Measurements from ENCODE around the gene TEX2. TPM values are rescaled to one million over a fixed set of nuclear protein-coding genes. Genes with fewer than 3 reads are reported as not detected.

TEX2 gene
- total and polyA plus RNA-seq, 2 of the 13 experiments (the other 11 are each of a cell fraction or from before 2014, with no cell fraction given): 21.4 to 37.7 TPM

DNA sequence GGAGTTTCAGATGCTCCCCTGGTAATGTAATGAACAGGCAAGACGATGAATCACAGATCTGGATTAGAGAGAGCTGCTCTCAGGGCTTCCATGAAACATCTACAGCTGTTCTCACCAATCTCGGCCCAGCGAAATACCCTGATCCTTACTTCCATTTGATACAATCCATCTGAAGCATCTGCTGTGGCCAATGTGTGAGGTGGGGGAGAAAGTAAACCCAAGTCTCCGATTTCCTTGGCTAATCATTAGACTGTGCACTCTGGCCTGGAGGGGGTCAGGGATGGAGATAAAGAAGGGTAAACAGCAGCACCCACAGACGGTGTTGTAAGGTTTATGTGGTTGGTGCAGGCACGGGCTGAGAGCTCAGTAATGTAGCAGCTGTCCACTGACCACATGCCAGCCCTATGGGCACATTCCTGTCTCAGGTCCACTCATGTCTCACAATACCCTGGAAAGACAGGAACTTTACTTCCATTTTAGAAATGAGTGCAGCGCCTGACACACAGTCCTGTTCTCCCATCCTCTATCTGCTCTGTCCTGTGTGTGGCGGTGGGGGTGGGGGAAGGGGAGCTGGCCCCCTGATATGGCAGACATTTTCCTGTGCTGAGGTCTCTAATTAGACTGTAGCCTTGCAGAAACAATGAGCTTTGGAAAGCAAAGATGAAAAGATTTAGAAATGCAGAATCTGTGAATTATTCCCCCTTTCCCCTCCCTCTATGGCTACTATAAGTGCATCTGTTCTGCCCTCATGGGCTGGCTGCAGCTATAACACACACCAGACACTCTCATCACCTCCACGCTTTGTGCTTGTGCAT, 84.8 kb downstream of the TEX2 start (continued):
- peak; percentile 48; the same call in 1 of the 2 replicates for TF ChIP-seq NFKB2 (CRISPR knock-in tag; IDR thresholded peaks at IDR 0.05; ENCODE audit: borderline replicate concordance)
- TF ChIP-seq, protein P1, sequence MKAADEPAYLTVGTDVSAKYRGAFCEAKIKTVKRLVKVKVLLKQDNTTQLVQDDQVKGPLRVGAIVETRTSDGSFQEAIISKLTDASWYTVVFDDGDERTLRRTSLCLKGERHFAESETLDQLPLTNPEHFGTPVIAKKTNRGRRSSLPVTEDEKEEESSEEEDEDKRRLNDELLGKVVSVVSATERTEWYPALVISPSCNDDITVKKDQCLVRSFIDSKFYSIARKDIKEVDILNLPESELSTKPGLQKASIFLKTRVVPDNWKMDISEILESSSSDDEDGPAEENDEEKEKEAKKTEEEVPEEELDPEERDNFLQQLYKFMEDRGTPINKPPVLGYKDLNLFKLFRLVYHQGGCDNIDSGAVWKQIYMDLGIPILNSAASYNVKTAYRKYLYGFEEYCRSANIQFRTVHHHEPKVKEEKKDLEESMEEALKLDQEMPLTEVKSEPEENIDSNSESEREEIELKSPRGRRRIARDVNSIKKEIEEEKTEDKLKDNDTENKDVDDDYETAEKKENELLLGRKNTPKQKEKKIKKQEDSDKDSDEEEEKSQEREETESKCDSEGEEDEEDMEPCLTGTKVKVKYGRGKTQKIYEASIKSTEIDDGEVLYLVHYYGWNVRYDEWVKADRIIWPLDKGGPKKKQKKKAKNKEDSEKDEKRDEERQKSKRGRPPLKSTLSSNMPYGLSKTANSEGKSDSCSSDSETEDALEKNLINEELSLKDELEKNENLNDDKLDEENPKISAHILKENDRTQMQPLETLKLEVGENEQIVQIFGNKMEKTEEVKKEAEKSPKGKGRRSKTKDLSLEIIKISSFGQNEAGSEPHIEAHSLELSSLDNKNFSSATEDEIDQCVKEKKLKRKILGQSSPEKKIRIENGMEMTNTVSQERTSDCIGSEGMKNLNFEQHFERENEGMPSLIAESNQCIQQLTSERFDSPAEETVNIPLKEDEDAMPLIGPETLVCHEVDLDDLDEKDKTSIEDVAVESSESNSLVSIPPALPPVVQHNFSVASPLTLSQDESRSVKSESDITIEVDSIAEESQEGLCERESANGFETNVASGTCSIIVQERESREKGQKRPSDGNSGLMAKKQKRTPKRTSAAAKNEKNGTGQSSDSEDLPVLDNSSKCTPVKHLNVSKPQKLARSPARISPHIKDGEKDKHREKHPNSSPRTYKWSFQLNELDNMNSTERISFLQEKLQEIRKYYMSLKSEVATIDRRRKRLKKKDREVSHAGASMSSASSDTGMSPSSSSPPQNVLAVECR (CRISPR knock-in tag; IDR thresholded peaks at IDR 0.05; ENCODE audit: borderline replicate concordance): peak; percentile 62; the same call in 1 of the 2 replicates
- TF ChIP-seq SETDB1 (CRISPR knock-in tag; IDR thresholded peaks at IDR 0.05; ENCODE audit: borderline replicate concordance): no peak
- TF ChIP-seq THAP11 (CRISPR knock-in tag; IDR thresholded peaks at IDR 0.05): peak; percentile 72; the same call in 1 of the 2 replicates
- TF ChIP-seq ZNF20 (CRISPR knock-in tag; IDR thresholded peaks at IDR 0.05): no peak
- peak; percentile 78 for TF ChIP-seq BHLHE40 (IDR thresholded peaks at IDR 0.05; ENCODE audit: low read length)
- TF ChIP-seq BORCS8-MEF2B (CRISPR knock-in tag; IDR thresholded peaks at IDR 0.05): no peak
- no peak for TF ChIP-seq SPEN (CRISPR knock-in tag; IDR thresholded peaks at IDR 0.05; ENCODE audit: low read depth)
- TF ChIP-seq, protein P2, sequence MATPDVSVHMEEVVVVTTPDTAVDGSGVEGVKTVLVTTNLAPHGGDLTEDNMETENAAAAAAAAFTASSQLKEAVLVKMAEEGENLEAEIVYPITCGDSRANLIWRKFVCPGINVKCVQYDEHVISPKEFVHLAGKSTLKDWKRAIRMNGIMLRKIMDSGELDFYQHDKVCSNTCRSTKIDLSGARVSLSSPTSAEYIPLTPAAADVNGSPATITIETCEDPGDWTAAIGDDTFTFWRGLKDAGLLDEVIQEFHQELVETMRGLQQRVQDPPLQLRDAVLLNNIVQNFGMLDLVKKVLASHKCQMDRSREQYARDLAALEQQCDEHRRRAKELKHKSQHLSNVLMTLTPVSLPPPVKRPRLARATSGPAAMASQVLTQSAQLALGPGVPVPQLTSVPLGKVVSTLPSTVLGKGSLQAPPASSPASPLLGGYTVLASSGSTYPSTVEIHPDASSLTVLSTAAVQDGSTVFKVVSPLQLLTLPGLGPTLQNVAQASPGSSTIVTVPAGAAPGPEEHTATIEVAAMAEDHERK (CRISPR knock-in tag; IDR thresholded peaks at IDR 0.05; ENCODE audit: low read depth): no peak
- TF ChIP-seq KLF12 (CRISPR knock-in tag; IDR thresholded peaks at IDR 0.05; ENCODE audit: borderline replicate concordance): no peak
- TF ChIP-seq KAT8 (CRISPR knock-in tag; IDR thresholded peaks at IDR 0.05): peak; percentile 77
- TF ChIP-seq, protein P3, sequence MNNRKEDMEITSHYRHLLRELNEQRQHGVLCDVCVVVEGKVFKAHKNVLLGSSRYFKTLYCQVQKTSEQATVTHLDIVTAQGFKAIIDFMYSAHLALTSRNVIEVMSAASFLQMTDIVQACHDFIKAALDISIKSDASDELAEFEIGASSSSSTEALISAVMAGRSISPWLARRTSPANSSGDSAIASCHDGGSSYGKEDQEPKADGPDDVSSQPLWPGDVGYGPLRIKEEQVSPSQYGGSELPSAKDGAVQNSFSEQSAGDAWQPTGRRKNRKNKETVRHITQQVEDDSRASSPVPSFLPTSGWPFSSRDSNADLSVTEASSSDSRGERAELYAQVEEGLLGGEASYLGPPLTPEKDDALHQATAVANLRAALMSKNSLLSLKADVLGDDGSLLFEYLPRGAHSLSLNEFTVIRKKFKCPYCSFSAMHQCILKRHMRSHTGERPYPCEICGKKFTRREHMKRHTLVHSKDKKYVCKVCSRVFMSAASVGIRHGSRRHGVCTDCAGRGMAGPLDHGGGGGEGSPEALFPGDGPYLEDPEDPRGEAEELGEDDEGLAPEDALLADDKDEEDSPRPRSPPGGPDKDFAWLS (CRISPR knock-in tag; IDR thresholded peaks at IDR 0.05; ENCODE audit: borderline replicate concordance): 0 out of 2 replicates have a peak, but pooled peaks have one; percentile 29
- TF ChIP-seq, protein P4, sequence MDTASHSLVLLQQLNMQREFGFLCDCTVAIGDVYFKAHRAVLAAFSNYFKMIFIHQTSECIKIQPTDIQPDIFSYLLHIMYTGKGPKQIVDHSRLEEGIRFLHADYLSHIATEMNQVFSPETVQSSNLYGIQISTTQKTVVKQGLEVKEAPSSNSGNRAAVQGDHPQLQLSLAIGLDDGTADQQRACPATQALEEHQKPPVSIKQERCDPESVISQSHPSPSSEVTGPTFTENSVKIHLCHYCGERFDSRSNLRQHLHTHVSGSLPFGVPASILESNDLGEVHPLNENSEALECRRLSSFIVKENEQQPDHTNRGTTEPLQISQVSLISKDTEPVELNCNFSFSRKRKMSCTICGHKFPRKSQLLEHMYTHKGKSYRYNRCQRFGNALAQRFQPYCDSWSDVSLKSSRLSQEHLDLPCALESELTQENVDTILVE (CRISPR knock-in tag; IDR thresholded peaks at IDR 0.05): peak; percentile 84
- TF ChIP-seq, protein P5, sequence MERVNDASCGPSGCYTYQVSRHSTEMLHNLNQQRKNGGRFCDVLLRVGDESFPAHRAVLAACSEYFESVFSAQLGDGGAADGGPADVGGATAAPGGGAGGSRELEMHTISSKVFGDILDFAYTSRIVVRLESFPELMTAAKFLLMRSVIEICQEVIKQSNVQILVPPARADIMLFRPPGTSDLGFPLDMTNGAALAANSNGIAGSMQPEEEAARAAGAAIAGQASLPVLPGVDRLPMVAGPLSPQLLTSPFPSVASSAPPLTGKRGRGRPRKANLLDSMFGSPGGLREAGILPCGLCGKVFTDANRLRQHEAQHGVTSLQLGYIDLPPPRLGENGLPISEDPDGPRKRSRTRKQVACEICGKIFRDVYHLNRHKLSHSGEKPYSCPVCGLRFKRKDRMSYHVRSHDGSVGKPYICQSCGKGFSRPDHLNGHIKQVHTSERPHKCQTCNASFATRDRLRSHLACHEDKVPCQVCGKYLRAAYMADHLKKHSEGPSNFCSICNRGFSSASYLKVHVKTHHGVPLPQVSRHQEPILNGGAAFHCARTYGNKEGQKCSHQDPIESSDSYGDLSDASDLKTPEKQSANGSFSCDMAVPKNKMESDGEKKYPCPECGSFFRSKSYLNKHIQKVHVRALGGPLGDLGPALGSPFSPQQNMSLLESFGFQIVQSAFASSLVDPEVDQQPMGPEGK (CRISPR knock-in tag; IDR thresholded peaks at IDR 0.05): peak; percentile 96
- TF ChIP-seq ZBTB21 (CRISPR knock-in tag; IDR thresholded peaks at IDR 0.05): 0 out of 2 replicates have a peak, but pooled peaks have one; percentile 33
- peak; percentile 36; the same call in 1 of the 2 replicates for TF ChIP-seq ZNF350 (CRISPR knock-in tag; IDR thresholded peaks at IDR 0.05; ENCODE audit: borderline replicate concordance, low read depth)
- peak; percentile 88 for TF ChIP-seq ZNF124 (CRISPR knock-in tag; IDR thresholded peaks at IDR 0.05)

Measured in HepG2 (cell line).